ENCODE results near the gene EP300. TPM values are rescaled to one million over a fixed set of nuclear protein-coding genes. Genes with fewer than 3 reads are reported as not detected.
"Not testable (repeated sequence)": the region's sequence is repeated elsewhere in the genome, so short reads cannot be mapped to it uniquely, and the experiment has no call there.

EP300 gene
- total RNA-seq, 1 experiment from 2014 or later: 17.8 TPM

DNA sequence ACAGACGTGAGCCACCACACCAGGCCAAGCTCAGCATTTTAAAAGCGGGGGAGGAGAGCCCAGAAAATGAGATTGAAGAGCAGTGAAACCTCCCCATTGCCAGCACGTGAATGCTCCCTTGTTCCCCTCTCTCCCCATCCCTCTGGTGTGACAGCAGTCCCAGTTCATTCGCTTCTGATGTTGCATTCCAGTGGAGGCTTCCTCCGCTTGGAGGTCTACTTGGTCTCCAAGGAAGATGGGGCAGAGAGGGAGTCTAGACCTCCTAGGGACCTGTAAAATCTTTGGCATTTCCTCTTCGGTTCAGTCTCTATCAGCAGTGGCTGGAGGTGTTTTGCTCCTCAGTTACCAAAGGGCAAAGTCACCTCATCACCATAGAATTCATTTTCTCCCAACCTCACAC, 30.2 kb upstream of the EP300 start:
- no peaks in the 10 kb centered on the region for H3K4me1 ChIP-seq (ENCODE audit: insufficient read depth, low read length)
- no peaks in the 10 kb centered on the region for H3K36me3 ChIP-seq (ENCODE audit: low read depth, low read length)
- H3K27ac ChIP-seq (ENCODE audit: low read length): no peak overlapping the region
- TF ChIP-seq EZH2 (IDR thresholded peaks at IDR 0.05; ENCODE audit: low read length, unreplicated experiment) (no peak), EZH2phosphoT487 (IDR thresholded peaks at IDR 0.05; ENCODE audit: borderline replicate concordance, low read length) (no peak), CTCF (conservative IDR thresholded peaks at IDR 0.05; ENCODE audit: low read depth, low read length) (no peak)
- no peak overlapping the region for H2AFZ ChIP-seq (ENCODE audit: low read length)
- H3K9me2 ChIP-seq (replicated peaks; ENCODE audit: low read length): no peaks in the 10 kb centered on the region
- no peaks in the 10 kb centered on the region for H3K9me3 ChIP-seq (ENCODE audit: low read length)
- intact Hi-C loops (cut with micrococcal nuclease): no loop called here
- no peak for DNase-seq
- ChIA-PET CTCF (no interaction called here), POLR2A (ENCODE audit: unreplicated experiment) (no interaction called here)
- BruUV-seq (replicated peaks): no TSS peak
- H3K4me2 ChIP-seq (ENCODE audit: low read length): no peak overlapping the region
- H4K20me1 ChIP-seq (ENCODE audit: low read length): no peaks in the 10 kb centered on the region
- H3K4me3 ChIP-seq (ENCODE audit: low read length): no peak overlapping the region
- H3K9ac ChIP-seq (ENCODE audit: low read length): no peak overlapping the region
- H3K27me3 ChIP-seq (ENCODE audit: low read length): no peaks in the 10 kb centered on the region
- no peaks in the 10 kb centered on the region for H3K79me2 ChIP-seq (ENCODE audit: low read length)
- H3F3A ChIP-seq (ENCODE audit: low read length, unreplicated experiment): no peaks in the 10 kb centered on the region
- ATAC-seq: no peak

- H3K79me2 ChIP-seq (ENCODE audit: low read length); H3K4me1 ChIP-seq (ENCODE audit: insufficient read depth, low read length); H3K9ac ChIP-seq (ENCODE audit: low read length); H2AFZ ChIP-seq (ENCODE audit: low read length); BruUV-seq (replicated peaks); H3F3A ChIP-seq (ENCODE audit: low read length, unreplicated experiment); H3K27me3 ChIP-seq (ENCODE audit: low read length); H3K36me3 ChIP-seq (ENCODE audit: low read depth, low read length); H4K20me1 ChIP-seq (ENCODE audit: low read length); H3K9me3 ChIP-seq (ENCODE audit: low read length); H3K27ac ChIP-seq (ENCODE audit: low read length); H3K9me2 ChIP-seq (replicated peaks; ENCODE audit: low read length); DNase-seq; H3K4me2 ChIP-seq (ENCODE audit: low read length); CTCF ChIA-PET; POLR2A ChIA-PET (ENCODE audit: unreplicated experiment); intact Hi-C loops (cut with micrococcal nuclease); ATAC-seq; H3K4me3 ChIP-seq (ENCODE audit: low read length): not testable (repeated sequence)
These were observed 28.1 kb upstream of the EP300 start for GRCh38 chr22:41064326-41064725.

DNA sequence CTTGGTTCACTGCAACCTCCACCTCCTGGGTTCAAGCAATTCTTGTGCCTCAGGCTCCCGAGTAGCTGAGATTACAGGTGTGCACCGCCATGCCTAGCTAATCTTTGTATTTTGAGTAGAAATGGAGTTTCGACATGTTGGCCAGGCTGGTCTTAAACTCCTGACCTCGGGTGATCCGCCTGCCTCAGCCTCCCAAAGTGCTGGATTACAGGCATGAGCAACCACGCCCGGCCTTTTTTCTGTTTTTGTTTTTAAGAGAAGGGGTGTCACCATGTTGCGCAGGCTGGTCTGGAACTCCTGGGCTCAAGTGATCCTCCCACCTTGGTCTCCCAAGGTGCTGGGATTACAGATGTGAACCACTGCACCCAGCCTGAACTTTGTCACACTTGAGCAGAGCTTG, 26.1 kb upstream of the EP300 start:
- intact Hi-C loops (cut with micrococcal nuclease); H3K9me3 ChIP-seq (ENCODE audit: low read length); CTCF ChIA-PET; BruUV-seq (replicated peaks); H3F3A ChIP-seq (ENCODE audit: low read length, unreplicated experiment); H3K9me2 ChIP-seq (replicated peaks; ENCODE audit: low read length); H3K4me3 ChIP-seq (ENCODE audit: low read length); H3K79me2 ChIP-seq (ENCODE audit: low read length); H3K36me3 ChIP-seq (ENCODE audit: low read depth, low read length); H3K4me2 ChIP-seq (ENCODE audit: low read length); H4K20me1 ChIP-seq (ENCODE audit: low read length); H2AFZ ChIP-seq (ENCODE audit: low read length); POLR2A ChIA-PET (ENCODE audit: unreplicated experiment); H3K27me3 ChIP-seq (ENCODE audit: low read length); DNase-seq; H3K27ac ChIP-seq (ENCODE audit: low read length); H3K9ac ChIP-seq (ENCODE audit: low read length); H3K4me1 ChIP-seq (ENCODE audit: insufficient read depth, low read length); ATAC-seq: not testable (repeated sequence)

DNA sequence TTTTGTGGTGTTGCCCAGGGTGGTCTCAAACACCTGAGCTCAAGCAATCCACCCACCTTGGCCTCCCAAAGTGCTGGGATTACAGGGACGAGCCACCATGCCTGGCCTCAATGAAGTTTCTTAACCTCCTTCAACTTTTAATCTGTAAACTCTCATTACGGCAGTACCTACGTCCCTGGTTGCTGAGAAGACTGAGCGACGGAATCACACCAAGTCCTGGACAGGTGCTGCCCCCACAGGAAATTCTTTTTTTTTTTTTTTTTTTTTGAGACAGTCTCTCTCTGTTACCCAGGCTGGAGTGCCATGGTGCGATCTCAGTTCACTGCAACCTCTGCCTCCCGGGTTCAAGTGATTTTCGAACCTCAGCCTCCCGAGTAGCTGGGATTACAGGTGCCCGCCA, 24.4 kb upstream of the EP300 start:
- H3F3A ChIP-seq (ENCODE audit: low read length, unreplicated experiment); intact Hi-C loops (cut with micrococcal nuclease); H3K79me2 ChIP-seq (ENCODE audit: low read length); BruUV-seq (replicated peaks); H3K4me1 ChIP-seq (ENCODE audit: insufficient read depth, low read length); H3K4me2 ChIP-seq (ENCODE audit: low read length); H3K9me3 ChIP-seq (ENCODE audit: low read length); H3K9ac ChIP-seq (ENCODE audit: low read length); H3K36me3 ChIP-seq (ENCODE audit: low read depth, low read length); H4K20me1 ChIP-seq (ENCODE audit: low read length); H2AFZ ChIP-seq (ENCODE audit: low read length); H3K27me3 ChIP-seq (ENCODE audit: low read length); H3K4me3 ChIP-seq (ENCODE audit: low read length); H3K9me2 ChIP-seq (replicated peaks; ENCODE audit: low read length); CTCF ChIA-PET; H3K27ac ChIP-seq (ENCODE audit: low read length); DNase-seq; ATAC-seq; POLR2A ChIA-PET (ENCODE audit: unreplicated experiment): not testable (repeated sequence)
